Skeletal muscle tissue (tissue), 1 donor: Measurements from ENCODE around the gene CELA2B. TPM values are rescaled to one million over a fixed set of nuclear protein-coding genes. Genes with fewer than 3 reads are reported as not detected.

ENCODE experiments used
- total RNA-seq: library from RNA; depleted of rRNA; stranded (reverse); fragments of >200 nt; gene quantifications from one replicate; pipeline ENCODE4 v1.2.3, GENCODE V29; 2014

The CELA2B gene
- total RNA-seq, 1 donor from 2014 or later = 1.6 TPM

Other genes with a start within 250 kb of the CELA2B start
- 2.1 TPM for gene FHAD1, start 228.9 kb upstream of the CELA2B start, total RNA-seq
- 12.5 TPM for gene EFHD2, start 66.2 kb upstream of the CELA2B start, total RNA-seq
- not detected for gene CTRC, start 37.7 kb upstream of the CELA2B start, total RNA-seq
- gene CELA2A, start 19.4 kb upstream of the CELA2B start, total RNA-seq = not detected
- 9.9 TPM for gene CASP9, start 48.1 kb downstream of the CELA2B start, total RNA-seq
- gene DNAJC16, start 50.7 kb downstream of the CELA2B start, total RNA-seq = 16.7 TPM
- gene AGMAT, start 108.9 kb downstream of the CELA2B start, total RNA-seq = 4.2 TPM
- gene DDI2, start 141.4 kb downstream of the CELA2B start, total RNA-seq = 30.8 TPM
- 36.0 TPM for gene PLEKHM2, start 208.2 kb downstream of the CELA2B start, total RNA-seq